ENCODE results near the gene CEMP1.

Gene CEMP1

DNA sequence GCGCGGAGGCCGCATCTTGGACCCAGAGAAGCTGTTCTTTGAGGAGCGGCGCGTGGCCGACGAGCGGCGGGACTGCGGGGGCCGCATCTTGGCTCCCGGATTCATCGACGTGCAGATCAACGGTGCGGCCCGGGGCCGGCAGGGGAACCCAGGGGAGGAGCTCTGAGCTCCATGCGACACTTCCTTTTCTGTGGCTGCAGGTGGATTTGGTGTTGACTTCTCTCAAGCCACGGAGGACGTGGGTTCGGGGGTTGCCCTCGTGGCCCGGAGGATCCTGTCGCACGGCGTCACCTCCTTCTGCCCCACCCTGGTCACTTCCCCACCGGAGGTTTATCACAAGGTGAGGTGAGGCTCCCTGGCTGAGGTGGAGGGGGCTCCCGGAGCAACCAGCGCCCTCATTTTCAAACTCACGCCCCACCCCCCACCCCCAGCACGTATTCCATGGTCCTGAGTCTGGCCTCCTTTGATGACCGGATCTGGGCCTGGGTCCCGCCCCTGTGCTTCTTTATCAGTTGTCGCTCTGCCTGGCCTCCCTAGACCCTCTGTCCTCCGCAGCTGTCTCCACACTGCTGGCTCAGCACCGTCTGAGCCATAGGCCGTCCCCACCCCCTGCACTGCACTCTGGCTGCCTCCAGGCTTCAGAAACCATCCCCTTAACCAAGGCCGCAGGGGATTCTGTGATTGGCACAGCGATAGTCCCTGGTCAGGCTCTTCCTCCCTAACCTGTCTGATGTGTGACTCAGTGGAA lies 10.2 kb downstream of the CEMP1 start:
- TF ChIP-seq, protein P1, sequence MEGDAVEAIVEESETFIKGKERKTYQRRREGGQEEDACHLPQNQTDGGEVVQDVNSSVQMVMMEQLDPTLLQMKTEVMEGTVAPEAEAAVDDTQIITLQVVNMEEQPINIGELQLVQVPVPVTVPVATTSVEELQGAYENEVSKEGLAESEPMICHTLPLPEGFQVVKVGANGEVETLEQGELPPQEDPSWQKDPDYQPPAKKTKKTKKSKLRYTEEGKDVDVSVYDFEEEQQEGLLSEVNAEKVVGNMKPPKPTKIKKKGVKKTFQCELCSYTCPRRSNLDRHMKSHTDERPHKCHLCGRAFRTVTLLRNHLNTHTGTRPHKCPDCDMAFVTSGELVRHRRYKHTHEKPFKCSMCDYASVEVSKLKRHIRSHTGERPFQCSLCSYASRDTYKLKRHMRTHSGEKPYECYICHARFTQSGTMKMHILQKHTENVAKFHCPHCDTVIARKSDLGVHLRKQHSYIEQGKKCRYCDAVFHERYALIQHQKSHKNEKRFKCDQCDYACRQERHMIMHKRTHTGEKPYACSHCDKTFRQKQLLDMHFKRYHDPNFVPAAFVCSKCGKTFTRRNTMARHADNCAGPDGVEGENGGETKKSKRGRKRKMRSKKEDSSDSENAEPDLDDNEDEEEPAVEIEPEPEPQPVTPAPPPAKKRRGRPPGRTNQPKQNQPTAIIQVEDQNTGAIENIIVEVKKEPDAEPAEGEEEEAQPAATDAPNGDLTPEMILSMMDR (IDR thresholded peaks at IDR 0.05; ENCODE audit: low read depth, low read length, missing control alignments): no peak
- H3K4me3 ChIP-seq (ENCODE audit: low read depth, low read length): peak overlapping the region; percentile 72
- DNase-seq (ENCODE audit: low read depth): no peak

DNA sequence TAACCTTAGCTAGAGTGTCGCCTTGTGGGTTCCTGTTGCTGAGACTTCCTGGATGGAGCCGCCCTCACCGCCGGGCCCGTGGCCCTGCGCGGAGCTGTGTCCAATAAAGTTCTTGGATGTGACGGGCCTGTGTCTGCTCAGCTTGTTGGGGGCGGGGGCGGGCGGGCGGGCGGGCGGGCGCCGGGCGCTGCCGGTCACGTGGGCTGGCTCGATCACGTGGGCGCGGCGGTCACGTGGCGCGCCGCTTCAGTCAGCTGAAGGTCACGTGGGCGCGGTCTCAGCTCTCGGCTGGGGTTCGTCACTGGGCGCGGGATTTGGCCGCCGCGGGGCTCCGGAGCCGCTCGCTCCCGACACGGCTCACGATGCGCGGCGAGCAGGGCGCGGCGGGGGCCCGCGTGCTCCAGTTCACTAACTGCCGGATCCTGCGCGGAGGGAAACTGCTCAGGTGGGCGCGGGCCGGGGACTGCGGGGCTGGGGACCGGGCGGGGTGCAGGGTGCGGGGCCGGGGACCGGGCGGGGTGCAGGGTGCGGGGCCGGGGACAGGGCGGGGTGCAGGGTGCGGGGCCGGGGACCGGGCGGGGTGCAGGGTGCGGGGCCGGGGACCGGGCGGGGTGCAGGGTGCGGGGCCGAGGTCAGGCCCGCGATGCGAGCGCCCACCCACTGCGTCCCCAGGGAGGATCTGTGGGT lies 11.0 kb downstream of the CEMP1 start, which contains the start of gene AMDHD2:
AMDHD2 (plus strand) TSS at position 275 of the 687 bp plus-strand sequence; CDS start at position 363, 88 bp downstream.
- peak within 1 kb of the TSS; percentile 72 for H3K4me3 ChIP-seq (ENCODE audit: low read depth, low read length)
- peak; percentile 53 for DNase-seq (ENCODE audit: low read depth)
- TF ChIP-seq, protein P1 (IDR thresholded peaks at IDR 0.05; ENCODE audit: low read depth, low read length, missing control alignments): no peak

DNA sequence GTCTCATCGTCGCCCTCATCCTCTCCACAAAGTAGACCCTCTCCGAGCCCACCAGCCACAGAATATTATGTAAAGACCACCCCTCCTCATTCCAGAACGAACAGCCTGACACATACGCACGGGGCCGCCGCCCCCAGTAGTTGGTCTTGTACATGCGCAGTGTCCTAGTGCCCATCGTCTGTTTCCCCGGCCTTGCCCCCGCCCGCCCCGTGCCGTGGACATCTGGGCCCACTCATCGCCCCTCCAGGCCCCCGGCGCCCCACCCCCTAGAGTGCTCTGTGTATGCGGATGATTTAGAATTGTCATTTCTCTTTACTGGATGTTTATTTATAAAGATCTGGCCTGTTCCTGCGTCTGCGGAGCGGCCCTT lies 11.5 kb downstream of the CEMP1 start:
- TF ChIP-seq, protein P1 (IDR thresholded peaks at IDR 0.05; ENCODE audit: low read depth, low read length, missing control alignments): no peak
- no peak for DNase-seq (ENCODE audit: low read depth)
- H3K4me3 ChIP-seq (ENCODE audit: low read depth, low read length): no peak overlapping the region; the same call in 1 of the 2 replicates

DNA sequence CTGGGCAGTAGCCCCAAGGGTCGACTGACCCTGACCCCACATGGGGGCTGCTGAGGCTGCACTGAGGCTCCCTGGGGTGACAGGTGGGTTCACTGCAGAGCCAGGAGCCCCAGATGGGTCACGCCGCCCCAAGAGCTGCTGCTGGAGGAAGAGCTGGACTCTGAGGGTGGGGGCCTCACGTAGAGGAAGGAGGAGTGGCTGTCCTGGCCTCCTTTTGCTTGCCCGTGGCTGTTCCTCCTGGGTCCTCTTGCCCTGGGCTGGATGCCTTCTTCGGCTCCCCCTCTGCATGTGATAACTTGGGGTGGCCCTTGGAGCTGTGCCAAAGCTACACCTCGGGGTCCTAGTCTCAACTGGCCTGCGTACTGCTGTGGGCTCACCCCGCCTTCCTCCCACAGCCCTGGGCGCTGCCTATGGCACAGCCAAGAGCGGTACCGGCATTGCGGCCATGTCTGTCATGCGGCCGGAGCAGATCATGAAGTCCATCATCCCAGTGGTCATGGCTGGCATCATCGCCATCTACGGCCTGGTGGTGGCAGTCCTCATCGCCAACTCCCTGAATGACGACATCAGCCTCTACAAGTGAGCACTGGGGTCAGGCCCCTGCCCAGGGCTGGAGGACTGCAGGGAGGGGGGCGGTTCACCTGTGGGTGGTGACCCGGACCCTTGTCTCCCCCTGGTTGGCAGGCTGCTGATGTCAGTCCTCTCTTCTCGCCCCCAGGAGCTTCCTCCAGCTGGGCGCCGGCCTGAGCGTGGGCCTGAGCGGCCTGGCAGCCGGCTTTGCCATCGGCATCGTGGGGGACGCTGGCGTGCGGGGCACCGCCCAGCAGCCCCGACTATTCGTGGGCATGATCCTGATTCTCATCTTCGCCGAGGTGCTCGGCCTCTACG lies 12.1 kb downstream of the CEMP1 start:
- no peak for DNase-seq (ENCODE audit: low read depth)
- no peak overlapping the region for H3K4me3 ChIP-seq (ENCODE audit: low read depth, low read length)
- TF ChIP-seq, protein P1 (IDR thresholded peaks at IDR 0.05; ENCODE audit: low read depth, low read length, missing control alignments): no peak

DNA sequence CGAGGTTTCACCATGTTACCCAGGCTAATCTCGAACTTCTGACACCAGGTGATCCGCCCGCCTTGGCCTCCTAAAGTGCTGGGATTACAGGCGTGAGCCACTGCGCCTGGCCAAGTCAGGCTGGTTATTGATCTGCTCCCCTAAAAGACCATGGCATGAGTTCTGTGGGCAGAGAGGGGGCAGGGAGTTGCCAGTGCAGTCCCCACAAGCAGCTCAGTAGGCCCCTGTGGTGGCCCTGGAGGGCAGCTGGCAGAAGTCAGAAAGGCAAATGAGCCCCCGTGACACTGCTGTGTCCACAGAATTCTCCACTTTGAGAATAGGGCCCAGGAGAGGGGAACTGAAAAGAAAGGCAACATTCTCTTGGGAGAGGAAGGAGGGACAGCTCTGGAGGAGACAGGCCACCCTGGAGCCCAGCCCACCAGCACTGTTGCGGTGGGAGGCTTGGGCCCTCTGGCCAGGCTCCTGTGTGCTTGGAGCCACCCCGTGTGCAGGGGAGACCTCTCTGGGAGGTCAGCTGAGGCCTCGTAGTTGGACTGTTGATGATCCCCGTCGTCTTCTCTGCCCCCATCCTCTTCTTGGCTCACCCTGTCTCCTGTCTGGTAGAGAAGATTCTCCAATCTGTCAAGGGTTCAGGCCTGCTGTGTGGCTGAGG lies 13.1 kb downstream of the CEMP1 start:
- DNase-seq (ENCODE audit: low read depth): no peak
- TF ChIP-seq, protein P1 (IDR thresholded peaks at IDR 0.05; ENCODE audit: low read depth, low read length, missing control alignments): no peak
- no peak overlapping the region for H3K4me3 ChIP-seq (ENCODE audit: low read depth, low read length)

Data from GM12864 (cell line).